Lung (tissue), 12 donors: ENCODE data around the gene PDCD4. TPM values are rescaled to one million over a fixed set of nuclear protein-coding genes. Genes with fewer than 3 reads are reported as not detected.
A peak's percentile ranks its signal among the peaks of the same experiment; 100 is the strongest.
"Not testable (repeated sequence)": the region's sequence is repeated elsewhere in the genome, so short reads cannot be mapped to it uniquely, and the experiment has no call there.

Experiments used
- ATAC-seq: fragments of 200-7000 bp; cut with Tn5 transposase; one replicate; pipeline ENCODE4 v1.9.1; 2020; ENCODE audit warnings: moderate number of reproducible peaks; ENCODE audit not compliant: insufficient read depth, low FRiP score
- DNase-seq, 3 donors: peaks; one replicate each; pipeline ENCODE4 v3.0.0-alpha.2; 2013 to 2017
- H3K27ac ChIP-seq, 2 donors: one replicate each; pipeline ENCODE4 v1.5.1; 2013; ENCODE audit warnings: mild to moderate bottlenecking in 2 of 2, moderate library complexity in 2 of 2, control low read depth in 1 of 2, inconsistent platforms in 1 of 2, low read depth in 1 of 2, low read length in 1 of 2
- H3K27me3 ChIP-seq, 3 donors: one replicate each; pipeline ENCODE4 v1.5.1; 2013; ENCODE audit warnings: low read length in 2 of 3; ENCODE audit not compliant: control insufficient read depth in 3 of 3, insufficient read depth in 3 of 3
- H3K36me3 ChIP-seq, 4 donors: one replicate each; pipeline ENCODE4 v1.5.1; 2013; ENCODE audit warnings: low read length in 4 of 4, mild to moderate bottlenecking in 1 of 4, moderate library complexity in 1 of 4; ENCODE audit not compliant: control insufficient read depth in 4 of 4, insufficient read depth in 4 of 4
- H3K4me1 ChIP-seq, 5 donors: one replicate each; pipeline ENCODE4 v1.5.1; 2013; ENCODE audit warnings: low read length in 5 of 5, mild to moderate bottlenecking in 2 of 5, moderate library complexity in 1 of 5; ENCODE audit not compliant: control insufficient read depth in 5 of 5, insufficient read depth in 5 of 5
- H3K4me3 ChIP-seq: one replicate; pipeline ENCODE4 v1.5.1; 2013; ENCODE audit warnings: mild to moderate bottlenecking, control low read depth, moderate library complexity
- H3K9ac ChIP-seq, 2 donors: one replicate each; pipeline ENCODE4 v1.5.1; 2013; ENCODE audit warnings: low read length in 2 of 2, control low read depth in 1 of 2; ENCODE audit not compliant: insufficient read depth in 1 of 2
- H3K9me3 ChIP-seq, 4 donors: one replicate each; pipeline ENCODE4 v1.5.1; 2013; ENCODE audit warnings: low read length in 3 of 4, mild to moderate bottlenecking in 1 of 4, moderate library complexity in 1 of 4; ENCODE audit not compliant: control insufficient read depth in 4 of 4, insufficient read depth in 3 of 4
- WGBS, 2 donors: extraction: QIAGEN DNeasy Blood & Tissue Kit; methylation state at CpG; one replicate each; pipeline ENCODE4 v1.1.7; 2013; 5-methylcytosine and 5-hydroxymethylcytosine counted together
- polyA plus RNA-seq, 2 donors: library from polyadenylated mRNA; stranded (reverse); fragments of 200-250 nt; gene quantifications; one replicate each; pipeline ENCODE4 v1.2.1, GENCODE V29; 2013
- total RNA-seq, 2 donors: library from RNA; depleted of rRNA in 1 of 2; stranded (reverse); fragments of >200 nt in 1 of 2; gene quantifications; one replicate each; pipeline ENCODE4 v1.2.1, GENCODE V29; 2014 to 2021
- TF ChIP-seq, protein P1 (sequence below): IDR thresholded peaks from 2 replicates; pipeline ENCODE4 v1.5.1; 2012; ENCODE audit warnings: mild to moderate bottlenecking; ENCODE audit errors: control extremely low read depth, extremely low read depth
- donor health status: control.
- donor health status: control.
- donor health status: Bipolar disorder and iron deficiency.
- donor health status: healthy.
- donor health status: DM: yes; HTN: yes; CAD: no.

PDCD4 gene
- total and polyA plus RNA-seq, 4 donors = 26.7 to 186 (median 33.5) TPM

DNA sequence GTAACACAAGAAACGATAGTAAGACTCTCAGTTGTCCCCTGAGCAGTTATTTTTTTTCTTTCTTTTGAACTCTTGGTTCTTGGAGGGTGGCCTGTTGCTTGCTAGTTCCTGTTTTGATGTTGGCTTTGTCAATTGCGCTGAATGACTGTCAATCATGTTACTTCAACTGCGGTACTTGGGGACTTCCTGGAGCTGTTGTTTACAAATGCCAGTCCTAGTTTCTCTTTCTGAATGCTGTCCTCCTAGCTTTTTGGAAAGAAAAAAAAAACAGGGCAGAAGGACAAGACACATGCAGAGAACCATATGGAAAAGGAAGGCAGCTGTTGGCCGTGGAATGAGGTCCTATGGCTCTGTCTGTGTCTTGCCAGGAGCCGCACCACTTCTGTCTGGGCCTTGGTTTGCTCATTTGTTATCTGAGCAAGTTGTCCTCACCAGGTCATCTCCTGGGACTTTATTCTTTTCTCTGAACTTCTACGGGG, 7.0 kb upstream of the PDCD4 start:
- TF ChIP-seq, protein P1, sequence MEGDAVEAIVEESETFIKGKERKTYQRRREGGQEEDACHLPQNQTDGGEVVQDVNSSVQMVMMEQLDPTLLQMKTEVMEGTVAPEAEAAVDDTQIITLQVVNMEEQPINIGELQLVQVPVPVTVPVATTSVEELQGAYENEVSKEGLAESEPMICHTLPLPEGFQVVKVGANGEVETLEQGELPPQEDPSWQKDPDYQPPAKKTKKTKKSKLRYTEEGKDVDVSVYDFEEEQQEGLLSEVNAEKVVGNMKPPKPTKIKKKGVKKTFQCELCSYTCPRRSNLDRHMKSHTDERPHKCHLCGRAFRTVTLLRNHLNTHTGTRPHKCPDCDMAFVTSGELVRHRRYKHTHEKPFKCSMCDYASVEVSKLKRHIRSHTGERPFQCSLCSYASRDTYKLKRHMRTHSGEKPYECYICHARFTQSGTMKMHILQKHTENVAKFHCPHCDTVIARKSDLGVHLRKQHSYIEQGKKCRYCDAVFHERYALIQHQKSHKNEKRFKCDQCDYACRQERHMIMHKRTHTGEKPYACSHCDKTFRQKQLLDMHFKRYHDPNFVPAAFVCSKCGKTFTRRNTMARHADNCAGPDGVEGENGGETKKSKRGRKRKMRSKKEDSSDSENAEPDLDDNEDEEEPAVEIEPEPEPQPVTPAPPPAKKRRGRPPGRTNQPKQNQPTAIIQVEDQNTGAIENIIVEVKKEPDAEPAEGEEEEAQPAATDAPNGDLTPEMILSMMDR = no peak
- Histone ChIP-seq H3K27me3 (no peaks in the 10 kb centered on the region), H3K9me3 (no peaks in the 10 kb centered on the region), H3K27ac (peak overlapping the region in 1 of 2 donors; percentile 92), H3K36me3 (no peaks in the 10 kb centered on the region), H3K4me3 (no peak overlapping the region), H3K4me1 (peaks cover 3 to 25% (median 14%) of the 10 kb centered on the region in 5 donors), H3K9ac (no peak overlapping the region)
- ATAC-seq (peak; percentile 64), DNase-seq (peak in 2 of 3 donors; percentile 57 to 74)
- 29 to 30% methylated on average over 6 of the region's 6 CpGs for WGBS, 2 donors

GRCh38 chr10:110865186-110865808, 6.4 kb upstream of the PDCD4 start:
- ATAC-seq (peak; percentile 29), DNase-seq (no peak)
- H3K36me3 ChIP-seq = no peaks in the 10 kb centered on the region
- peaks cover 0 to 19% (median 8%) of the 10 kb centered on the region in 5 donors for H3K4me1 ChIP-seq
- H3K27ac ChIP-seq = peak overlapping the region in 1 of 2 donors; percentile 81
- WGBS, 2 donors = 26 to 38% methylated on average over 6 of the region's 6 CpGs
- no peak overlapping the region for H3K4me3 ChIP-seq
- TF ChIP-seq, protein P1 = no peak
- no peaks in the 10 kb centered on the region for H3K27me3 ChIP-seq
- no peak overlapping the region for H3K9ac ChIP-seq
- H3K9me3 ChIP-seq = no peaks in the 10 kb centered on the region

GRCh38 chr10:110865809-110866482, 5.8 kb upstream of the PDCD4 start:
- ATAC-seq = no peak

GRCh38 chr10:110867011-110867806, 4.5 kb upstream of the PDCD4 start:
- not testable (repeated sequence) for DNase-seq, H3K9me3 ChIP-seq, H3K4me3 ChIP-seq, H3K9ac ChIP-seq, H3K36me3 ChIP-seq, H3K27me3 ChIP-seq, ATAC-seq
- H3K4me1 ChIP-seq = peaks cover 0 to 25% (median 5%) of the 10 kb centered on the region in 5 donors
- peak overlapping the region in 1 of 2 donors; percentile 37 for H3K27ac ChIP-seq
- WGBS, 2 donors = 76 to 83% methylated on average over 8 of the region's 8 CpGs

More at GRCh38 chr10:110865809-110866482, 5.8 kb upstream of the PDCD4 start:
- no peaks in the 10 kb centered on the region for H3K9me3 ChIP-seq
- H3K4me1 ChIP-seq = peaks cover 0 to 20% (median 5%) of the 10 kb centered on the region in 5 donors
- no peaks in the 10 kb centered on the region for H3K27me3 ChIP-seq
- DNase-seq = no peak
- H3K36me3 ChIP-seq = no peaks in the 10 kb centered on the region
- H3K4me3 ChIP-seq = no peak overlapping the region
- TF ChIP-seq, protein P1 = no peak
- H3K9ac ChIP-seq = no peak overlapping the region
- 27 to 47% methylated on average over 4 of the region's 4 CpGs for WGBS, 2 donors
- peak overlapping the region in 1 of 2 donors; percentile 57 for H3K27ac ChIP-seq
